ENCODE results near the gene TSHZ2.
A peak's percentile ranks its signal among the peaks of the same experiment; 100 is the strongest.

The TSHZ2 gene

GRCh38 chr20:53068241-53068640 is 96.1 kb downstream of the TSHZ2 start:
- no peak for DNase-seq (ENCODE audit: low read depth)

GRCh38 chr20:53069132-53069531 is 97.0 kb downstream of the TSHZ2 start:
- no peak for DNase-seq (ENCODE audit: low read depth)

GRCh38 chr20:53070224-53070623 is 98.1 kb downstream of the TSHZ2 start:
- no peak for DNase-seq (ENCODE audit: low read depth)

- peak; percentile 52 for DNase-seq (ENCODE audit: low read depth)
Measured at GRCh38 chr20:53070706-53071392, 98.7 kb downstream of the TSHZ2 start.

- DNase-seq (ENCODE audit: low read depth), result no peak
Measured at GRCh38 chr20:53071833-53072232, 99.7 kb downstream of the TSHZ2 start.

GRCh38 chr20:53072923-53073579 is 100.9 kb downstream of the TSHZ2 start:
- DNase-seq (ENCODE audit: low read depth), result no peak

- no peak for DNase-seq (ENCODE audit: low read depth)
Measured at GRCh38 chr20:53073636-53074415, 101.7 kb downstream of the TSHZ2 start.

- DNase-seq (ENCODE audit: low read depth), result no peak
Measured at GRCh38 chr20:53074811-53075314, 102.7 kb downstream of the TSHZ2 start.

- no peak for DNase-seq (ENCODE audit: low read depth)
Measured at GRCh38 chr20:53076668-53077067, 104.5 kb downstream of the TSHZ2 start.

GRCh38 chr20:53077373-53078205 is 105.4 kb downstream of the TSHZ2 start:
- peak; percentile 25 for DNase-seq (ENCODE audit: low read depth)

- DNase-seq (ENCODE audit: low read depth), result no peak
Measured at GRCh38 chr20:53078761-53079160, 106.6 kb downstream of the TSHZ2 start.

GRCh38 chr20:53079261-53079691 is 107.1 kb downstream of the TSHZ2 start:
- no peak for DNase-seq (ENCODE audit: low read depth)

- DNase-seq (ENCODE audit: low read depth), result no peak
Measured at GRCh38 chr20:53079828-53080686, 107.9 kb downstream of the TSHZ2 start.

GRCh38 chr20:53080687-53080962 is 108.5 kb downstream of the TSHZ2 start:
- DNase-seq (ENCODE audit: low read depth), result no peak

GRCh38 chr20:53080969-53081871 is 109.1 kb downstream of the TSHZ2 start:
- peak; percentile 38 for DNase-seq (ENCODE audit: low read depth)

- DNase-seq (ENCODE audit: low read depth), result no peak
Measured at GRCh38 chr20:53081916-53082863, 110.0 kb downstream of the TSHZ2 start.

GRCh38 chr20:53083411-53083810 is 111.3 kb downstream of the TSHZ2 start:
- DNase-seq (ENCODE audit: low read depth), result no peak

GRCh38 chr20:53084408-53084997 is 112.3 kb downstream of the TSHZ2 start:
- no peak for DNase-seq (ENCODE audit: low read depth)
